Muscle layer of duodenum (tissue), 2 donors: Measurements from ENCODE around the gene KCNJ15.
"Not testable (repeated sequence)": the region's sequence is repeated elsewhere in the genome, so short reads cannot be mapped to it uniquely, and the experiment has no call there.

Source experiments
- H3K27ac ChIP-seq: one replicate; pipeline ENCODE4 v1.7.0; 2013; ENCODE audit warnings: mild to moderate bottlenecking, low read length
- H3K27me3 ChIP-seq: one replicate; pipeline ENCODE4 v1.7.0; 2013; ENCODE audit warnings: low read depth, mild to moderate bottlenecking, control low read depth, low read length
- H3K36me3 ChIP-seq, 2 donors: one replicate each; pipeline ENCODE4 v1.7.0; 2013; ENCODE audit warnings: low read length in 2 of 2, control low read depth in 1 of 2, mild to moderate bottlenecking in 1 of 2; ENCODE audit not compliant: insufficient read depth in 2 of 2, control insufficient read depth in 1 of 2
- H3K4me1 ChIP-seq, 2 donors: one replicate each; pipeline ENCODE4 v1.7.0; 2013; ENCODE audit warnings: low read length in 2 of 2, mild to moderate bottlenecking in 2 of 2, control low read depth in 1 of 2, moderate library complexity in 1 of 2; ENCODE audit not compliant: insufficient read depth in 2 of 2, control insufficient read depth in 1 of 2
- H3K4me3 ChIP-seq, 2 donors: one replicate each; pipeline ENCODE4 v1.7.0; 2013; ENCODE audit warnings: low read length in 2 of 2, low read depth in 1 of 2, mild to moderate bottlenecking in 1 of 2
- H3K9me3 ChIP-seq, 2 donors: one replicate each; pipeline ENCODE4 v1.7.0; 2013; ENCODE audit warnings: low read length in 2 of 2, control low read depth in 1 of 2, mild to moderate bottlenecking in 1 of 2; ENCODE audit not compliant: control insufficient read depth in 1 of 2
- donor health status: healthy.

The KCNJ15 gene

GRCh38 chr21:38244885-38245869 lies 11.6 kb upstream of the KCNJ15 start:
- no peak overlapping the region for H3K4me3 ChIP-seq
- H3K36me3 ChIP-seq: no peaks in the 10 kb centered on the region
- H3K27me3 ChIP-seq: no peaks in the 10 kb centered on the region
- H3K9me3 ChIP-seq: no peaks in the 10 kb centered on the region
- no peak overlapping the region for H3K27ac ChIP-seq
- H3K4me1 ChIP-seq: no peaks in the 10 kb centered on the region

- no peaks in the 10 kb centered on the region for H3K27me3 ChIP-seq
- no peaks in the 10 kb centered on the region for H3K9me3 ChIP-seq
- H3K36me3 ChIP-seq: no peaks in the 10 kb centered on the region
- no peak overlapping the region for H3K4me3 ChIP-seq
- H3K27ac ChIP-seq: no peak overlapping the region
- H3K4me1 ChIP-seq: no peaks in the 10 kb centered on the region
These were observed 10.3 kb upstream of the KCNJ15 start for GRCh38 chr21:38246511-38246910.

GRCh38 chr21:38247054-38247453 lies 9.7 kb upstream of the KCNJ15 start:
- H3K36me3 ChIP-seq, H3K9me3 ChIP-seq, H3K27me3 ChIP-seq, H3K27ac ChIP-seq, H3K4me1 ChIP-seq, H3K4me3 ChIP-seq: not testable (repeated sequence)

GRCh38 chr21:38247738-38248510 lies 8.9 kb upstream of the KCNJ15 start:
- no peaks in the 10 kb centered on the region for H3K27me3 ChIP-seq
- H3K4me1 ChIP-seq: no peaks in the 10 kb centered on the region
- no peaks in the 10 kb centered on the region for H3K36me3 ChIP-seq
- H3K27ac ChIP-seq: no peak overlapping the region
- H3K9me3 ChIP-seq: no peaks in the 10 kb centered on the region
- H3K4me3 ChIP-seq: no peak overlapping the region

DNA sequence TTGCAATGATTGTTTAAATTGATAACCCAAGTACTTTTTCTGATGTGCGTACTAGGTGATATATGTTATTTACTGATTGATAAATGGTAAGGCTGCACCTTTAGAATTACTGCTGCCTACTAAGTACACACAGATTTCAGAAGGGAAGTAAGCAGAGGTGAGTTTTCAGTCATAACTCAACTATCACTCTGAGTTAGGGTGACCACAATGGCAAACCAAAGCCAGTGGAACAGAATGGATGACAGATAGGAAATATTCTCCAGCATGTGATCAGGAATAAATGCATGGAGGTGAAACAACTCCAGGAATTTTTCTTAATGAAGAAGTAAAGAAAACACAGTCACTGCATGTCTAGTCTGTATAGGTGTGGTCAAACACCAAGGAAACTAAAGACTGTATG lies 7.5 kb upstream of the KCNJ15 start:
- no peaks in the 10 kb centered on the region for H3K4me1 ChIP-seq
- no peaks in the 10 kb centered on the region for H3K9me3 ChIP-seq
- H3K4me3 ChIP-seq: no peak overlapping the region
- no peak overlapping the region for H3K27ac ChIP-seq
- no peaks in the 10 kb centered on the region for H3K27me3 ChIP-seq
- H3K36me3 ChIP-seq: no peaks in the 10 kb centered on the region

GRCh38 chr21:38249696-38250278 lies 7.0 kb upstream of the KCNJ15 start:
- Histone ChIP-seq H3K27me3 (no peaks in the 10 kb centered on the region), H3K36me3 (no peaks in the 10 kb centered on the region), H3K27ac (no peak overlapping the region), H3K4me3 (no peak overlapping the region), H3K9me3 (no peaks in the 10 kb centered on the region), H3K4me1 (no peaks in the 10 kb centered on the region)

GRCh38 chr21:38250991-38251418 lies 5.8 kb upstream of the KCNJ15 start:
- Histone ChIP-seq H3K9me3 (no peaks in the 10 kb centered on the region), H3K27me3 (no peaks in the 10 kb centered on the region), H3K4me3 (no peak overlapping the region), H3K27ac (no peak overlapping the region), H3K4me1 (no peaks in the 10 kb centered on the region), H3K36me3 (no peaks in the 10 kb centered on the region)

DNA sequence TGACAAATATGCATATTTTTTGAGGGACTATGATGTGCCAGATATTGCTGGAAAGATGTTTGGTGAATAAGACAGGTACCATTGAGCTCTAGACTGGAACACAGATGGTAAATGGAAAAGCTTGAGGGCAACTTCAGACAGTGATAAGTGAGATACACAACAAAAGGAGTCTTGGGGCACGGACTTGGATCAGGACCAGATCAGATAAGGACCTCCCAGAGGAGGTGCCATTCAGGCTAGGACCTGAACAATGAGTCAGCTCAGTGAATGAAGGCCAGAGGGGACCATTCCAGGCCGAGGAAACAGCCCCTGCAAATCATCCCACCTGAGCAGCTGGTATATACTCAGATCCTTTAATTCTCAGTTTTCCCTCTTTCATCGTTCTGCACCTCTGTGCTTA lies 1.8 kb upstream of the KCNJ15 start:
- H3K27me3 ChIP-seq: no peaks in the 10 kb centered on the region
- no peak overlapping the region for H3K27ac ChIP-seq
- H3K36me3 ChIP-seq: no peaks in the 10 kb centered on the region
- H3K9me3 ChIP-seq: no peaks in the 10 kb centered on the region
- no peak overlapping the region for H3K4me3 ChIP-seq
- H3K4me1 ChIP-seq: no peaks in the 10 kb centered on the region

DNA sequence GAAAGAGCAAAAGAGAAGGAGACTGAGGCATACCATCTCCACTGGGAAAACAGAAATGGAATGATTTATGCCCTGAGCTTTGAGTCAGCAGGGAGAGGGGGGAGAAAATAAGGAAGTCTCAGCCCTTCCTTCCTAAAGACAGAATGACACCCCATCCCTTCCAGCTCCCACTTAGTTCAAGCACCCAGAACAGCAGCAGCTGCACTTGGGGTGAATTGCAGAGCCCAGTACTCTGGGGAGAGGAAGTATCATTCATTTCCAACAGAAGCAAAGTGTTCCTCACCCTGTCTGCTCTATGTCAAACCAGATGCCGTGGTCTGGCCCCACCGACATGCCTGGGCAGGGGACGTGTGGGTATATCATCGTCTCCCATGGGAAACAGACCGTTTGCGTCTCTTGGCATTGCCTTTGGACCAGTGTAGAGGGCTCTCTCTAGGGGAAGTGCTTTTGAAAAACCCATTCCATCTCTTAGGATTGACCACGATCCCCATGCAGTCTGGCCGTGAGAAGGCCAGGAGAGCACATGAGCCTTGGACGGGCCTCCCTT lies 1.1 kb upstream of the KCNJ15 start:
- Histone ChIP-seq H3K36me3 (no peaks in the 10 kb centered on the region), H3K4me3 (no peak overlapping the region), H3K9me3 (no peaks in the 10 kb centered on the region), H3K27ac (no peak overlapping the region), H3K4me1 (no peaks in the 10 kb centered on the region), H3K27me3 (no peaks in the 10 kb centered on the region)

DNA sequence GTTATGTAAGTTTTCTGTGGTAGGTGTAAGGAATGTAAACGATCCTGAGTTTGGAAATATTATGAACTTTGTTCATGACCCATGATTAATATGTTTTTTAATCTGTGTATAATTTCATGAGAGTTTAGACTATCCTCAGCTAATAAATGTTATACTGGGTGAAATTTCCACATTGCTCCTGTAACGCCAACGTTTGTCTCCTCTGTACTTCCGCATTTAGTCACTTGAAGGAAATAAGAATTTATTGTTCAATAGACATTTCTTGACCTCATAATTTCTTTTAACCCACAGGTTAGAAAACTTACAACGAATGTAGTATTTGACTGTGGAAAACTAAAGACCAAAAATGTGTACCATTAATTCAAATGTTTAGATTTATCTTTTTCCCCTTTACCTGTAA lies 876 bp downstream of the KCNJ15 start:
- Histone ChIP-seq H3K9me3 (no peaks in the 10 kb centered on the region), H3K36me3 (no peaks in the 10 kb centered on the region), H3K4me1 (no peaks in the 10 kb centered on the region), H3K27me3 (no peaks in the 10 kb centered on the region), H3K27ac (no peak overlapping the region), H3K4me3 (no peak overlapping the region)
